DMS53 (cell line): ENCODE results near the gene GPC5.

Source experiments
- DNase-seq: peaks from one replicate; lab custom pipeline; 2025; lab: John Stamatoyannopoulos, UW

The GPC5 gene

DNA sequence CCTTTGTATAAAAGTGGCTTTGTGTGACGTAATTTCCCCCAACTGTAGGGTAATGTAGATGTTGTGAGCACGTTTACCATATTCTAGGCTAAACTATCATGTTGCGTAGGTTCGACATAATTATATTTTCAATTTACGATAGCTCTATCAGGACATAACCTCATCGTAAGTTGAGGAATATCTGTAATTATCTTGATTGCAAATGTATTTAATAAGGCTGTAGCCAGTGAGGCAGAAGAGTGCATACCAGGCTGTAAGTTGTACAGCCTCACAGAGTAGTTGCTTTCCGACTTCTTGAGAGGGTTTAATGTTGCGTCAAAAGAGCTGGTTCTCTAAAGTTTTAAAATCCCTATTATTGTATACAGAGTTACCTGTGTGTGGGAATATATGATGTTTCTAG lies 988.8 kb downstream of the GPC5 start:
- DNase-seq, result no peak

DNA sequence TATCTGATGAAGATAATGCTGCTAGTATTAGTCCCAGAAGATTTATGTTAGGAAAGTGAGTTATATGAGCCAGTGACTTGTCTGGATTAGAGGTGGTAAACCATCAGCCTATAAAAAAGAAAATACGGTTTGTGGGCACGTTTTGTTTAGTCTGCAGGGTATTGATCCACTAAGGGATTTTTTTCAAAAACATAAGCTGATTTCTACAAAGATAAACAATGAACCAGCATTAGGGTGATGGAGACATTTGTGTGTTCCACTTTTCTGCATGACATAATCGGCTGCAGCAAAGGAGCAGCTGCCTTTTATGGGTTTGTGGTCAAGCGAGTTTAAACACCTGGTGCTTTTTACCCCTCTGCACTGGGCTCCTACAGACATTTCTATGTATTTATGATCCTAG lies 991.8 kb downstream of the GPC5 start:
- peak; percentile 84 for DNase-seq

DNA sequence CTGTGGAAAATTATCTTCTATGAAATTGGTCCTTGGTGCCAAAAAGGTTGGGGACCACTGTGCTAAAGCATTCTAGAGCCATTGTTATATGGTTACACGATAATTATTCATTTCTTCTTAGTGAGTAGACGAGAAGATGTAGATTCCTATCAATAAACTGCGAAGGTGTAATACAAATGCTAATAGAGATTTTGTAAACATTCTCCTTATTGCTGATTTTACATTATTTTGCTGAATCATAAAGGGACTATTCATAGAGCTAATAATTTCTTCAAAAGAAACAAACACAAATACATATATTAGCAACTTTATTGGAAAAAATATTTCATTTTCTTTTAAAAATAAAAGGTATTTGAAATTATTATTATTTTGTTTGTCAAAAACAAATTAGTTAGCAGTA lies 1005.2 kb downstream of the GPC5 start:
- DNase-seq, result no peak

DNA sequence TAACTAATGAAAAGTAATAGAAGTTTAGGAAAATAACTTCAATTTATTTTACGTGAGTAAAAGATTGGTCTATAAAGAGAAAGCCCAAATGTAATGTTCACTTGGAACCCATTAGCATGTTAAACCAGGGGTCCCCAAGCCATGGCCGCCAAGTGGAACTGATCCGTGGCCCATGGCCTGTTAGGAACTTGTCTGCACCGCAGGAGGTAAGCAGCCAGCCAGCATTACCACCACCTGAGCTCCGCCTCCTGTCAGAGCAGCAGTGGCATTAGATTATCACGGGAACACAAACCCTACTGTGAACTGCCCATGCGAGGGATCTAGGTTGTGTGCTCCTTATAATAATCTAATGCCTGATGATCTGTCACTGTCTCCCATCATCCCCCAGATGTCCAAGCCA lies 1009.4 kb downstream of the GPC5 start:
- no peak for DNase-seq

DNA sequence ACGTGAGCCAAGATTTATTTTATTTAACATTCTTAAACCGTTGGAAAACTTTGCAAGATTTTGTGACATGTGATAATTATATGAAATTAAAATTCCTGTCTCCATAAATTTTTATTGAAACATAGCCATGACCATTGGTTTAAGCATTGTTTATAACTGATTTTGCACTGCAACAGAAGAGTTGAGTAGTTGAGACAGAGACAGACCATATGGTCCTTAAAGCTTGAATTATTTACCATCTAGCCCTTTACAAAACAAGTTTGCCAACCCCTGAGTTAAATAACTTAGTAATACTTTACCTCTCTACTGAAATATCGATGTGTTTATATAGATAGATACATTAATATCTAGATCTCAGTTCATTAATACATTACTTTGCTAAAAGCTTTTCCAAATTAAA lies 1014.1 kb downstream of the GPC5 start:
- DNase-seq, result no peak

DNA sequence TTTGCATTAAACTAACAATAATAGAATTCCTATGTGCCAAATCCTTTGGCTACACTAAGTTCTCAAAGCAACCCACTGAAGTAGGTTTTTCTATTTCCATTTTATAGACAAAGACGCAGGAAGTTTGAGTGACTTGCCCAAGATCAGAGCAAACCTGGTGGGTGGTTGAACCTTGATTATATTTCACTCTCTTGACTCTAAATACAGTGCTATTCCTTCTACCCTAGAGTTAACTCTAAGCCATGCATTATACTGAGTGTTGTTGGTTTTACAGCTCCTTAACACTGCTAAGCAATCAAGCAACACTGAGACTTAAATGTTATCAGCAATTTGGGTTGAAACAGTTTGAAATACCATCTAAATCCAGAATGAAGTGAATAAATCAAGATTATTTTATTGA lies 1014.6 kb downstream of the GPC5 start:
- DNase-seq, result no peak

DNA sequence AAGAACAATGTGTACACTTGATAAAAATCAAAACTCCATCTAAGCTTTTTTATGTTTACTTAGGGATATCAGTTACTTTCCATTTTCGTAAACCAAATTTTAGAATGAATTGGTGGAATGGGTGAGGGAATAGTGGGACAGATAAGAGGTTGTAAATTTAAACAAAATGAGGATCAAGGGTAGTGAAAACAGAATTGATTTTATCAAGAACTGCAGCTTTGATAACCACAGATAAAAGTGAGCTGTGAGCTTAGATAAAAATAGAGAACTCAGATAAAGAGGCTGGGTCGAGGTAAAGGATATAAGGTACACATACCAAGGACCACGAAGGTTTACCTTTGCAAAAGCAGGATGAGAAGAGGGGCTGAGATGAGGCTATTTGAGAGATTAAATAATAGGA lies 1015.0 kb downstream of the GPC5 start:
- no peak for DNase-seq

DNA sequence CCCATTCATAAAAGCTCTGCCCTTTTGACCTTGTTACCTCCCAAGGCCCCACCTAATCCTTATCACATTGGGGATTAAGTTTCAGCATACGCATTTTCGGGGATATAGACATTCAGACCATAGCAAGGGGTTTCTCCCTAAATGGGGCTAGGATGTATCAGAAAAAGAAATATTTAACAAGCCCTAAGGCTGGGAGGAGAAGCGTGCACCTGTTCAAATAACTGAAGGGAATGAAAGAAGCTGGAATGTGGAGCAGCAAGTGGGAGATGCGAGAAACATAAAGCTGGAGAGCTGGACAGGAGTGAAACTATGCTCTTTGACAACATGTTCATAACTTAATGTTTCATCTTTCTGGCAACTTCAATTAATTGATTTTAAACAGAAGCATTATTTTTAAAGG lies 1016.4 kb downstream of the GPC5 start:
- peak; percentile 12 for DNase-seq

DNA sequence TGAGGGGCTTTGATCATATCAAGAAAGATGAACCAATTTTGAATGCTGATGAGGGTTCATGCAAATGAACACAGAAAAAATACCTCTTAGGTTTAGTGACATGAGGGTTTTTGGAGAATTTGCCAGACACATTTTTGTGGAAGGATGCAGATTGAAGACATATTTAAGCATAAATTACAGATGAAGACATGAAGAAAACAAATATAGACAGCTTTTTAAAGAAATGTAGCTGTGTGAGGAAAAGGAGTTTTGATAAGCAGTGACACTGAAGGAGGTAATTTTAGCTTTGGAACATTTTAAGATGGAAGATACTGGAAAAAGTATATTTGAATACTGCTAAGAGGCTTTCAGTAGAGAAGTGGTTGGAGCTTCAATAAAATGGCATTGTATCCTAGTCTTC lies 1017.4 kb downstream of the GPC5 start:
- no peak for DNase-seq

DNA sequence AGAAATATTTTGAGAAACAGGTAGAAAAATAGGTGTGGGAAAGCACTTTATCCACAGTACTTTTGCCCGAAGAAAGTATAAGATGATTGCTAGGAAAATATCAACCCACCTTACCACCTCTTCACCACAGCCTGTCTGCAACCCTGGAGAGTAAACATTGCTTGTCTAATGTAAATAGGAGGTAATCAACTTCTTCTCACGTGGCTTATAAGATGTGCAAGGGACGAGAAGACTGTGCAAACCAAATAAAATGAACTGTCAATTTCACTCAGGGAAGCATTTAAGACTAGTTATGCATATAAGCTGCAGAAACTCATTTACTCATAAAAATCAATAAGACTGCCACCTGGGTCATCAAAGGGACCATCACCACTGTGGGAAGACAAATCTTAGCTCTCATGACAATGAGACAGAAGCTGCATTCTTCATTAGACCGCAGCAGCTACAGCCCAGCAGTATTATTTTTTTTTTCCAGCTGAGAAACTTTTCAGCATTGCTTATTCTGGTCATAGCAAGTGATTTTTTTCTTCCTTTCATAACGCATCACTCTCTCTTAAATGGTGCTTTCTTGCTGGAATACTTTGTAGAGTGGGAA lies 1020.5 kb downstream of the GPC5 start:
- peak; percentile 7 for DNase-seq

DNA sequence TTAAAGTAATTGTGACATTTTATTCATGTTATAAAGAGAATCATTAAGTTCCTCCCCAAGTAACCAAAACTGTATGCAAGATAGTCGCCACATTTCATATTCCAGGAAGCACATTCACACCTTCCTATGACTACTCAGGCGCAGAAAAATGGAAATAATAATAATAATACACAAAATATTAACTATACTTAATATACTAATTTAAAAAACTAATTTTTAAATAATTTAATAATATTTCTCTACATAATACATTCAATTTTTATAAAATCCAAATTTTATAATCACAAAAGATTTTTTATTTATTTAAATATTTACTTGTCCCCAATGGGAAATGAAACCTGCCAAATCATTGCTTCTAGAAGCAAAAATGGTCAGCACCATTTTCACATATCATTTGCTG lies 1030.8 kb downstream of the GPC5 start:
- DNase-seq, result no peak

DNA sequence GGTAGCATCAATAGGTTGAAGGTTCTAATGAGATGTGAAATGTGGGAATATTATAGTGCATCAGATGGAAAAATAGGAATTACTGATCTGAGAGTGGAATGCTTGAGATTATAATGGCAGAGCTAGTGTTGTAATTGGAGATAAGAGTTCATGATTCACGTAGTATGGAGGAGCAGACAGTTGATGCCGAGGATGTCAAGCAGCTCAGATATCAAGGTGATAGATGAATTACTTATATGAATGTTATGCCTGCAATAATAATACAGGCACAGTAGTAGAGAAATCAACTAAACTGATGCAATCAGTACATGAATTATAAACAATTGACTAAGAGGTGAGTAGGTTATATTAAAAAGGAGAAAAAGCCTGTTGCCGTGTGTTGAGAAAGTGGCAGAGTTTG lies 1035.0 kb downstream of the GPC5 start:
- DNase-seq, result no peak

DNA sequence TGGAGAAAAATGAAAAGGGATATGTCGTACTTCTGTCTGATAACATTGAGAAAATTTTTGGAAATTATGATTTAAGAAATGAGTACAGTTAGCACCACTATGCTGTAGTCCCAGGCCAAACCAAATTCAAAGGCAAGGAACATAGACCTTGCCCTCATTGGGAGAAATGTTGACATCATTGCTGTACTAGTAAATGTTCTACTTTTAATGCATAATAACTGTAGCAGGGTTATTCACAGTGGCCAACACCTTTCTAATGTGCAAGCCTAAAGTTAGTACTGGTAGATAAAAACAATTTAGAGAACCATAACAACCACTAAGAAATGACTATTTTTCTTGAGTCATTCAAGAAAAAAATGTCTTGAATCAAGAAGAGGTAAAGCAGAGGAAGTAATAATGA lies 1035.5 kb downstream of the GPC5 start:
- no peak for DNase-seq

DNA sequence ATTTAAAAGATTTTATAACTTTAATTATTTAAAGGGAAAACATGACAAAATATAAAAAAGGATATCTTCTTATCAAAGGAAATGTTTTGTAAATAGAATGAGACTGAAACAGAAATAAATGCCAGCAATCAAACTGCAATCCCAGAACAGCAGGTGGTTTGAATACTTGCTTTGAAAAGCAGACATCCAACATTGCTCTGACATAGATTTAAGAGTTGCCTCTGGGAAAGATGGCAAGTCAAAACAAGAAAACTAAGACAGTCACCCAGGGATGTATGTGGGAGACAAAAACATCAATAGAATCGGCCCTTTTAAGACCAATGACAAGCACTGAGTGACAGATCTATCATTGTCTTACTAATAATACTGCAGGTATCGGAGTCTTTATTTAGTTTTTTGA lies 1038.5 kb downstream of the GPC5 start:
- DNase-seq, result no peak

DNA sequence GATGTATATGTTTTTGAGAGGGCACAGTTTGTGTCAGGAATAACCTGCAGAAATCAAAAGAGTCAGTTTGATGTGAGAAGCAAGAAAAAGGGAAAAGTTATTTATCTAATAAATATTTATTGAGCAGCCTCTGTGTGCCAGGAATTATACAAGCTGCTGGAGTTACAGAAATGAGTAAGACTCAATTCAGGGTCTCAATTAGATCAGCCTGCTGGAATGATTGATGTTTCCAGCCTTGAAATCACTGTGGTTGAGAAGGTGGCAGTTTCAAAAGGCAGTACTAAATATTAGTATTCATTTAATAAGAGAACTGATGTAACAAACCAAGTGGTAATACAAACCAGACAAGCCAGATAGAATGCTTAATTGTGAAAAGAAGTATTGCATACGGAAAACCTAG lies 1045.8 kb downstream of the GPC5 start:
- no peak for DNase-seq

DNA sequence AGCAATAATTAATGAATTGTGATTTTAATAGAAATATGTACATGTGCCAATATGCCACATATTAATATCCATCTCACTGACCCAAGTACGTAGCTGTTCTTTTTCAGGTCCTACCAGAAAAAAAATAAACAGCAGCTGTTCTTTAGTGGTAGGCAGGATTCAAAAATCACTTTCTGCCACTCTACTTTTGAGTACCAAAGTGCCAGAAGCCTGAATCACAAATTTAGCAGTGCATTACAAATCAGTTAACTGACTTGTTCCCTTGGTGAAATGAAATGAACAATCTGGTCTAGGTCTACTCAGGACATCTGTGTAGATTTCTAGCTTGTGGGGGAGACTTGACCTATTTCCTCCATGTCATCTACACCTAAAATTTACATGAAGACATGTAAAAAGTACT lies 1052.6 kb downstream of the GPC5 start:
- no peak for DNase-seq

DNA sequence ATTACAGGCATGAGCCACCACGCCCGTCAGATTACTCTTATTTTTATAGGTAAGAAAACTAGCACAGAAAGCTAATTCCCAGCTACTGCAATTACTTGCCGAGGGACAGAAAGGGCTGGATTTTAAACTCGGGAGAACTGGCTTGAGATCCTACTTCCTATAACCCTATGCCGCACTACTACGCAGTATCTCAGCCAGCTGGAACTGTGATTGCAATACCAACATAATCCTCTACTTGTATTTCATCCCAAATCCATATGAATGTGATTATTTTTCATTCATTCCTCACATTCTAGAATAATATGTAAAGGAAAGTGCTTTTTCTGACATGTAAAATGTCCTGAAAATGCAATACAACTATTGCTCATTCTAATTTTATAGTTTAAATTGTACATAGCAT lies 1054.4 kb downstream of the GPC5 start:
- no peak for DNase-seq

DNA sequence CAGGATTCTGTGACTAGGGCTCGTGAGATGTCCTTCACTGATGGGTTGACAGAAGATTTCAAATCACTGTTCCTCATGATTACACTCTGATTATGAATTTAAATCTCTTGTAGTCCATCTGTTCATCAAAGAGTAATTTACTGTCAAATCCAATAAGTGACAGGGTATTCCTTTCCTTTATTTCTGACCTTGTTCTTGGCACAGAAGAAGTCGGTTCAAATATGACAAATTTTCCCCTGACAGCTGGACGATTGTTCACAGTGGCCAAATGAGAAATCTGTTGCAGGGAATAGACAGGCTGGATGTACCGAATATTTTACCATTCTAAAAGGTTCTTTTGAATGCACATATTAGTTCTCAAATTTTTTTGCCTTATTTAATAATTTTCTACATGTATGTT lies 1060.9 kb downstream of the GPC5 start:
- DNase-seq, result no peak

DNA sequence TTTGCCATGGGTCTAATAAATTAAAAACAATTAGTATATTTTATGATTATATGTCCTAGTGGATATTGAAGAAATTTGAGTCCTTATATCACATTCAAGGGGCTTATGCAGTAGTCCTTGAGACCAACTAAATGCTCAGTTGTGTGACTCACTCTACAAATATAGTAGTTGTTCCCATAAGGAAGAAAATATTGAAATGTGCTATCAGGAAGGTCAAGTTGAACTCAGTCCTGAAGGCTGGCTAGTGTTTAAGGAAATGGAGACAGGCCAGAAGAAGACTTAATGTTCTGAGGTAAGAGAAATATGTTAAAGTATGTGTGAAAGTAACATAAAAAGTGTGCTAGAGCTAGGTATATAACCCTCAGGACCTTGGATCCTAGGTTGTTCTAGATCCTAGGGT lies 1062.1 kb downstream of the GPC5 start:
- DNase-seq, result peak; percentile 56

DNA sequence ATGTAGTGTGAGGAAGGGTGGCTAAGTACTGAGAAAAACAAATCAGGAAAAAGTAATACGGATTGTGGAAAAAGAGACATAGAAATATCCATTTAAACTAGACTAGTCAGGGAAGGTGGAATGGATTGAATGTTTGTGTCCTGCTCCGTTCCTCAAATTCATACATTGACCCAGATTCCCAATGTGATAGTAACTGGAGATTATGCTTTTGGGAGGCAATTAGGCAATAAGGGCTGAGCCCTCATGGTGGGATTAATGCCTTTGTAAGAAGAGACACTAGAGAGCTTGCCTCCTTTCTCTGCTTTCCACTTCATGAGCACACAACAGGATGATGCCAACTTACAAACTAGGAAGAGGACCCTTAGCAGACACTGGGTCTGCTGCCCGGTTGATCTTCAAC lies 1063.0 kb downstream of the GPC5 start:
- DNase-seq, result no peak

DNA sequence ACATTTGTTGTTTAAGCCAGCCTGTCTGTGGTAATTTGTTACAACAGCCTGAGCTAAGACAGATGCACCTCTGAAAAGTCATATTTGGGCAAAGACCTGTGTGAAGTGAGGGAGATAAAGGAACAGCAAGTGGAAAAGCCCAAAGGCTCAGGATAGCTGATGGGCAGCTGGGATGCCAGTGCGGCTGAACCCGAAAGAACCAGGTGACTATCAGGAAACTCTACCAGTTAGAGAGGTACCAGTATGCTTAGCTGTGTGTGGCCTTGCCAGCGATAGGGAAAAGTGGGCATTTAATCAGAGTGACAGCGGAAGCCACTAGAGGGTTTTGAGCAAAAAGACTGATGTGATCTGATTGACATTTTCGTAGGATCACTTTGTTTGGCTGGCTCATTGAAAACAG lies 1063.4 kb downstream of the GPC5 start:
- DNase-seq, result no peak

DNA sequence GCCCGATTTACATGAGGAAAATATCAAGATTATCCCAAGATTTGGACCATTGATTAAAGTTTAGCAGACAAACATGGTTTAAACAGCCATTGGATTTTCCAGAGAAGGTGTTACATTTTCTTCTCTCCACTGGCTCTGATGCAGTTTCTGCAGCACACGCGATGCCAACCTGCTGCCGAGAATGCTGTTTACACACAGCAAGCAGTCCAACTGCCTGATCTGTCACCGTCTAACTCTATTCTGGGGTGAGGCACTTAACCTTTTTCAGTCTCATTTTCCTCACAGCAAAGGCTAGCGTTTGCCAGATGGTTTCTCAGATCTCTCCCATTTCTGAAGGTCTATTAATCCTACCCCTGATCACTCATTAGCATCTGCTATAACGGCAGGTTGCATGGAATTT lies 1064.7 kb downstream of the GPC5 start:
- DNase-seq, result peak; percentile 47

DNA sequence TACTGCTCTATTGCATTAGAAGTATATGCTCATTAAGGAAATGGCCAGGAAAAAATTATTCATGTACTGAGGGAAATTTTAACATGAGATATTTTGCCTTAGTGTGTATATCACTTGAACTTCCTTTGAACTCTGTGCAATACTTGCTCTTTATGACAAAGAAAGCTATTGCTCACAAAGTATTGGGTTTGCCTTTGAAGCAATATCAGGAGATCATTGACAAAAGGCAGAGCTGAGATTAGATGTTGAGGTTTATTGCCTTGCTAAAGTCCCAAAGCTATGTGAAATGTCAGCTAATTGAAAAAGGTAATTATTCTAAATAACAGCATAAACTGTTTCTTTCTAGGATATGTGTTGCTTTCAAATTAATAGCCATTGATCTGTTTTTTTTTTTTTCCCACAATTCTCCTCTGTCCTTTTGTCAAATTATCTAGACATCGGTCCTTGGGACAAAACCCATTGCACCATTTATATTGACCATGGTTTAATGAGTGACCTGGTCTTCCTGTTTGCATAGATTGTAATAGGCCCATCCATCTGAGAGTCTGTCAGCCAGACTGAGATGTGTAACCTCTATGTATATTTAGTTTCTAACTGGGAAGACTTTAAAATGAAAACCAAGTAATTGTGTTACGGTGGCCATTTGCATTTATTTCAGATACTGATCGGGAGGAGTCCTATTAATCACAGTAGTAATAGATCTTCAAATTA lies 1075.5 kb downstream of the GPC5 start:
- DNase-seq, result peak; percentile 13

DNA sequence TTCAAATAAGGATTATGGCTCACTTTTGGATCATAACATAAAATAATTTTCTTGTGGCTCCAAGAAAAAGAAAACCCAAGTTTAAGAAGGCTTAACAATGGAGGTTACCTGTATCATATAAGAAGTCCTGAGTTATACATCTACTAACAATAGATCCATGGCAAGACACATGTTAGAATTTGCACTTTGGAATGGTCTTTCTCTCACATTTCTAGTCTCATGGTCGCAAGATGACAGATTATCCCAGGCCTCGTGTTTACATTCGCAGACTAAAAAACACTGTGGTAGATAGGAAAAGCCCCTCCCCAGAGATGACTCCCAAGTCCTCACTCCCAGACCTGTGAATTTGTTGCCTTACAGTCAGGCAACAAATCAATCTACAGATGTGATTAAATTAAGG lies 1082.0 kb downstream of the GPC5 start:
- no peak for DNase-seq
